ENCODE results near the gene RNF14.
"Not testable (repeated sequence)": the region's sequence is repeated elsewhere in the genome, so short reads cannot be mapped to it uniquely, and the experiment has no call there.

RNF14 gene, protein sequence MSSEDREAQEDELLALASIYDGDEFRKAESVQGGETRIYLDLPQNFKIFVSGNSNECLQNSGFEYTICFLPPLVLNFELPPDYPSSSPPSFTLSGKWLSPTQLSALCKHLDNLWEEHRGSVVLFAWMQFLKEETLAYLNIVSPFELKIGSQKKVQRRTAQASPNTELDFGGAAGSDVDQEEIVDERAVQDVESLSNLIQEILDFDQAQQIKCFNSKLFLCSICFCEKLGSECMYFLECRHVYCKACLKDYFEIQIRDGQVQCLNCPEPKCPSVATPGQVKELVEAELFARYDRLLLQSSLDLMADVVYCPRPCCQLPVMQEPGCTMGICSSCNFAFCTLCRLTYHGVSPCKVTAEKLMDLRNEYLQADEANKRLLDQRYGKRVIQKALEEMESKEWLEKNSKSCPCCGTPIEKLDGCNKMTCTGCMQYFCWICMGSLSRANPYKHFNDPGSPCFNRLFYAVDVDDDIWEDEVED

DNA sequence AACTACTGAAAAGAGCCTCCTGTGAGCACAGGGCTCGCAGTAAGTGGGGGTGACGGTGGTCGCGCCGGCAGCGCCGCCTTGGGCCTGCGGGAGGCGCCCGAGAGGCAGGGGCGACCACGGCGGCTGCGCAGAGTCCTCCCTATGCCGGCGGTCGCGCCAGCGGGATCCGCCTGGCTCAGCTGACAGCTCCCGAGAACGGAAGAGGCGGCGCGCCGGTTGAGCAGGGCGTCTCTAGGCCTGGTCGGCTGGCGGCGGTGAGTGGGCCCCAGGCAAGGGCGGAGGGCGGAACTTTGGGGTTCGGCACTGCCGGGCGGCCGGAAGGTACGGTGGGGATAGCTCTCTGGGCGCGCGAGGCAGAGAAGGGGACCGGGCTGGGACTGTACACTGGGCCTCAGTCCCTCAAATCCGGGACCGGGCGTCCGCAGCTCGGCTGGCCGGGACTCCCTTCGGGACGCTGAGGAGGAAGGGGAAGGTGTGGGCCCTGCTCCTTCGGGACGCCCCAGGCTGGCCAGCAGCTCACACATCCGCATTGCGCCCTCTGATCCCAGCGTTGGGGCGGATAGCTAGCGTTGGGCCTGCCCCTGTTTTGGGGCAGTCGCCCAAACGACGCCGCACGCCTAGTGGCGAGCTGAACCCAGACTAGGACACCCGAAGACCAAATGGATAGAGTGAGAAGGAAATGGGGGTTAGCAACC lies at the start of gene RNF14:
Gene RNF14 (plus strand): TSS at position 192 of the 695 bp plus-strand sequence. CDS start 4,484 bp downstream, outside the sequence.
- Histone ChIP-seq H3K36me3 (ENCODE audit: control insufficient read depth, low read depth, low read length) (peaks cover 3% of the 10 kb centered on the region), H3K9ac (ENCODE audit: low read length) (peak within 1 kb of the TSS; percentile 73), H3K4me1 (ENCODE audit: control insufficient read depth, low read depth, low read length) (peaks cover 18% of the 10 kb centered on the region), H3K9me3 (ENCODE audit: control insufficient read depth, low read depth, low read length) (no peaks in the 10 kb centered on the region), H3K27me3 (ENCODE audit: control insufficient read depth, insufficient read depth, low read length) (no peaks in the 10 kb centered on the region), H3K4me3 (ENCODE audit: low read length) (peak within 1 kb of the TSS; percentile 70), H3K27ac (ENCODE audit: low read length) (peak within 1 kb of the TSS; percentile 50)

DNA sequence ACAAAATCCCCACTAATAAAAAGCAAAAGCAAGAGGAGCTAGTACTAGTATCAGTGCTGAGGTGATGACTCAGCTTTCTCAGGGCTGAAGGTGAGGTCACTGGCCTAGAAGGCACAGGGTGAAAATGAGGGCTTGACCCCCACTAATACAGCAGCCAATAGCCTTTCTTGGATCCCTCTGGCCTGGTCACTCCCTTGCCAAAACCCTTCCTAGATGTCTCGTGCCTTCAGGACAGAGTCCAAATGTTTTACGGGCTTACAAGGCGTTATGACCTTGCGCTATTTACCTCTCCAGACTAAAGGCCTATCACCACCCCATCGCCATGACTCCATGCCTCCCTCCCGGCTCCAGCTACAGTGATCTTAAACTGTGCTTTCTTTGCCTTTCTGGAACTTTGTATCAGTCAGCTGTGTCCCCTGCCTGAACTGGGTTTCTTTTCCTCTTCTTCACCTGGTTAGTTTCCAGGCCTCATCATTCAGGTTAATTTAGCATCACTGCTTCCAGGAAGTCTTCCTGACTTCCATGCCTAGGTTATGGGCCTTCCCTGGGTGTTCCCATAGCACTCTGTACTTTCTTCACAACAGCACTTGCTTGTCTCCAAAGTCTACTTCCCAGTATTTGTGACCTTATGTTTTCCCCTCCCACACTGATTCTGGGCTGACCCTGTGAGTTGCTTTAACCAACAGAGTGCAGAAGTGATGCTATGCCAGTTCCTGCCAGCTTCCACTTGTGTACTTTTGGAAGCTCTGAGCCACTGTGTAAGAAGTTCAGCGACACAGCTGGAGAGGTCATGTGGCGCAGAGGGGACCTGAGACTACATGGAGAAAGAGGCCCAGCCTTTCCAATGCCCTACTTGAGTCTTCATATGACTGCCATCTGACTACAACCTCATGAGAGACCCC lies 49.4 kb upstream of the RNF14 start:
- Histone ChIP-seq H3K4me3 (ENCODE audit: low read length) (no peak overlapping the region), H3K9me3 (ENCODE audit: control insufficient read depth, low read depth, low read length) (no peaks in the 10 kb centered on the region), H3K4me1 (ENCODE audit: control insufficient read depth, low read depth, low read length) (peaks cover 10% of the 10 kb centered on the region), H3K36me3 (ENCODE audit: control insufficient read depth, low read depth, low read length) (no peaks in the 10 kb centered on the region), H3K27me3 (ENCODE audit: control insufficient read depth, insufficient read depth, low read length) (no peaks in the 10 kb centered on the region), H3K9ac (ENCODE audit: low read length) (no peak overlapping the region), H3K27ac (ENCODE audit: low read length) (no peak overlapping the region)

DNA sequence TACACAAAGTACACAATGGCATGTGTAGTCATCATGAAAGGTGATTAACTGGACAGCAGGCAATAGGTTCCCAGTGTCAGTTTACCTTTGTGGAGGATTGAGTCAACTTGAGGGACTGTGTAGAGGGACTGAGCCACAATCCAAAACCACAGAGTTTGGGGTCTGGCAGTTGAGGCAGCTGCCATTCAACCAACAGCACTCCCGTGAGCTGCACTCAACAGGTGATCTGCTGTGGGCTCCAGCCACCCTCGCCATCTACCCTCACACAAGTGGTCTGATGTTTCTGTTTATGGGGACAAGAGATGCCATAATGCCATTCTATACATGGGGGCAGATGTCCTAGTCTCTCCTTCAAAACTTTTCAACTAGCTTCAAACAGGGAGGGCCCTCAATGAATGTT lies 48.1 kb upstream of the RNF14 start:
- H3K36me3 ChIP-seq (ENCODE audit: control insufficient read depth, low read depth, low read length): peaks cover 3% of the 10 kb centered on the region

DNA sequence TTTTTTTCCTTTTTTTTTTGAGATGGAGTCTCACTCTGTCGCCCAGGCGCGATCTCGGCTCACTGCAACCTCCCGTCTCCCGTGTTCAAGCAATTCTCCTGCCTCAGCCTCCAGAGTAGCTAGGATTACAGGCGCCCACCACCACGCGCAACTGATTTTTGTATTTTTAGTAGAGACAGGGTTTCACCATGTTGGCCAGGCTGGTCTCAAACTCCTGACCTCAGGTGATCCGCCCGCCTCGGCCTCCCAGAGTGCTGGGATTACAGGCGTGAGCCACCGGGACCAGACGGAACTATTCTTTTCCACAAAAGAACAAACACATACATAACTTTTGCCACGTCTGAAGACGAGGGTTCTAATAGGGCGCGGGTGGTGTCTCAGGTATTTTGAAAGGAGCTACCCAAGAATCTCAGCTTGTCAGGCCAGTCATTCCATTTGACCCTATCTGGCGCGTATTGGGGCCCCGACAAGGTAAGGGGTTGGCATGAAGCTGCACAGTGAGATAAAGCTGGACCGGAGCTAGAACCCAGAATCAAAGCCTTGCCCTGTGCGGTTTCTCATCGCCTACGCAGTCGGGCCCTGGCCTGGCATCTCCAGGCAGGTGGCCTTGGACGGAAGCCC lies 46.0 kb upstream of the RNF14 start:
- not testable (repeated sequence) for H3K27me3 ChIP-seq (ENCODE audit: control insufficient read depth, insufficient read depth, low read length); H3K9me3 ChIP-seq (ENCODE audit: control insufficient read depth, low read depth, low read length); H3K4me1 ChIP-seq (ENCODE audit: control insufficient read depth, low read depth, low read length)
- peak overlapping the region; percentile 80 for H3K4me3 ChIP-seq (ENCODE audit: low read length)
- H3K27ac ChIP-seq (ENCODE audit: low read length): peak overlapping the region; percentile 8
- H3K36me3 ChIP-seq (ENCODE audit: control insufficient read depth, low read depth, low read length): peaks cover 21% of the 10 kb centered on the region
- H3K9ac ChIP-seq (ENCODE audit: low read length): peak overlapping the region; percentile 72

More for the DNA sequence above, 48.1 kb upstream of the RNF14 start:
- no peaks in the 10 kb centered on the region for H3K27me3 ChIP-seq (ENCODE audit: control insufficient read depth, insufficient read depth, low read length)
- H3K9me3 ChIP-seq (ENCODE audit: control insufficient read depth, low read depth, low read length): no peaks in the 10 kb centered on the region
- H3K4me3 ChIP-seq (ENCODE audit: low read length): no peak overlapping the region
- H3K27ac ChIP-seq (ENCODE audit: low read length): no peak overlapping the region
- peaks cover 9% of the 10 kb centered on the region for H3K4me1 ChIP-seq (ENCODE audit: control insufficient read depth, low read depth, low read length)
- H3K9ac ChIP-seq (ENCODE audit: low read length): no peak overlapping the region

DNA sequence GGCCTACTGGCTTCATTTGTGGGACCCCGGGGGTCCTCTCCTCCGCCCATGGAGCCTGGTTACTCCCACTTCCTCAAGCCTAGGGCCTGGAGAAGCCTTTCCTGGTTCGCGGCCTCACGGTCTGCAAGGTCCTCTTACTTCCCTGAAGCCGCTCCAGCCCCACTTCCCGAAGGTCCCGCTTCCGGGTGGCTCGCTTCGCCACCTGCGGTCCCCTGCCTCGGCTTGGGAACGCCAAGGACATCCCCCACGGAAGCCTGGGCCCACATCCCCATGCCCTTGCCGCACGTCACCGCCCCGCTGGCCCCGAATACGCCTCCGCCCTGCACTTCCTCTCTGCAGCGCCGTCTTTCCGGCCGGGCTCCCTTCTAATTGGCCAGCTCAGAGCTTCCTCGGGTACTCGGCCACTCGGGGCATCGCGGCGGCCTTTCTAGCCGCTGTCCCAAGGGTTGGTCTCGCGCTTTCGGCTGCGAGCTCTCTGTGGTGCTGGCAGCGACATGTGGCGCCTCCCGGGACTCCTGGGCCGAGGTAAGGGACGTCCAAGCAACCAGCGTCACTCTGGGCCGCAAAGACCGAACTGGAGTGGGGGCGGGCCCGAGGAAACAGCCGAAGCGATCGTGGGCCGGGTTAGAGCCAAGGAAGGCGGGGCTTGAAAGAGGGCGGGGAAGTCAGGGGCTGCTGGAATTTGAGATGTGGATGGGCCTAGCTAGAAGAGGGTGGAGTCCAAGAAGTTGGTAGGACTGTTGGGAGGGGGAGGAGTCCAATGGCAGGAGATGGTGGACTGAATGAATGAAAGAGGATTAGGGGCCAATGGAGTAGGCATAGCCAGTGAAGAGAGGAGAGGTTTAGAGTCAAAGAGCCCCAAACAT lies 45.2 kb upstream of the RNF14 start, which contains the start of gene DELE1:
Gene DELE1 (plus strand): TSS at position 424 of the 866 bp plus-strand sequence. CDS start 71 bp downstream, at position 495.
- peak within 1 kb of the TSS; percentile 72 for H3K9ac ChIP-seq (ENCODE audit: low read length)
- peaks cover 29% of the 10 kb centered on the region for H3K36me3 ChIP-seq (ENCODE audit: control insufficient read depth, low read depth, low read length)
- H3K4me3 ChIP-seq (ENCODE audit: low read length): peak within 1 kb of the TSS; percentile 80
- H3K27me3 ChIP-seq (ENCODE audit: control insufficient read depth, insufficient read depth, low read length): no peaks in the 10 kb centered on the region
- H3K27ac ChIP-seq (ENCODE audit: low read length): peak within 1 kb of the TSS; percentile 36
- H3K4me1 ChIP-seq (ENCODE audit: control insufficient read depth, low read depth, low read length): peaks cover 4% of the 10 kb centered on the region
- no peaks in the 10 kb centered on the region for H3K9me3 ChIP-seq (ENCODE audit: control insufficient read depth, low read depth, low read length)

DNA sequence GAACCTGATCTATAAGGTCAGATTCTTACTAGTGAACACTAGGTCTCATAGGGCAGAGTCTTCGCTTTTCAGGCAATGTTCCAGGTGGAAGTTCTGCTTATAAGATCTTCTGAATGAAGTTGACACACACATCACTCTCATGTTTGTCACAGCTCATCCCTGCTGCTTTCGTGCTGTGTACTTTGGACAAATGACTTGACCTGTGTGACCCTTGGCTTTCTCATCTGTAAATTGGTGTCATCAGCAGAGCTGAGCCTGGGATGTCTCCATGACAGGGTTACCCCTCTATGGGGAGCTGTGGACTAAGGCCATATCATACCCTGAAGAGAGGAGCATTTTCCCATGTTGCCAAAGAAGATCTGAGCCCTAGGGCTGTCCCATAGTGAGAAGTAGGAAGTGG lies 42.5 kb upstream of the RNF14 start:
- Histone ChIP-seq H3K9me3 (ENCODE audit: control insufficient read depth, low read depth, low read length) (no peaks in the 10 kb centered on the region), H3K36me3 (ENCODE audit: control insufficient read depth, low read depth, low read length) (peaks cover 54% of the 10 kb centered on the region), H3K9ac (ENCODE audit: low read length) (no peak overlapping the region), H3K27me3 (ENCODE audit: control insufficient read depth, insufficient read depth, low read length) (no peaks in the 10 kb centered on the region), H3K4me1 (ENCODE audit: control insufficient read depth, low read depth, low read length) (peaks cover 4% of the 10 kb centered on the region), H3K4me3 (ENCODE audit: low read length) (no peak overlapping the region), H3K27ac (ENCODE audit: low read length) (no peak overlapping the region)

DNA sequence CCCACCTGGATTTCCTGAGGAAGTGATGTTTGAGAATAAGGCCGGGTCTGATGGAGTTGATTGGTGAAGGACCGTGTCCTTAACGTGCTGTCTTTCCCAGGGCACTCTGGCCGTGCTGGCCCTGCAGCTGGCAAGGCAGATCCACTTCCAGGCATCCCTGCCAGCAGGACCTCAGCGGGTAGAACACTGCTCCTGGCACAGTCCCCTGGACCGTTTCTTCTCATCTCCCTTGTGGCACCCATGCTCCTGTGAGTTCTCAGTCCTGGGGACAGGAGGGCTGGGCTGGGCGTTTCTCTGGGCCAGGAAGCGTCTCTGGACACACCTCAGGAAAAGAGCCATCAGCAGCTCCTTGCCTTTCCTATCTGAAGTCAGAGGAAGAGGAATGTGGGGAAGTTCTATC lies 40.9 kb upstream of the RNF14 start:
- H3K36me3 ChIP-seq (ENCODE audit: control insufficient read depth, low read depth, low read length): peaks cover 65% of the 10 kb centered on the region
- no peak overlapping the region for H3K4me3 ChIP-seq (ENCODE audit: low read length)
- H3K4me1 ChIP-seq (ENCODE audit: control insufficient read depth, low read depth, low read length): peaks cover 4% of the 10 kb centered on the region
- H3K9me3 ChIP-seq (ENCODE audit: control insufficient read depth, low read depth, low read length): no peaks in the 10 kb centered on the region
- no peak overlapping the region for H3K27ac ChIP-seq (ENCODE audit: low read length)
- no peak overlapping the region for H3K9ac ChIP-seq (ENCODE audit: low read length)
- H3K27me3 ChIP-seq (ENCODE audit: control insufficient read depth, insufficient read depth, low read length): no peaks in the 10 kb centered on the region

DNA sequence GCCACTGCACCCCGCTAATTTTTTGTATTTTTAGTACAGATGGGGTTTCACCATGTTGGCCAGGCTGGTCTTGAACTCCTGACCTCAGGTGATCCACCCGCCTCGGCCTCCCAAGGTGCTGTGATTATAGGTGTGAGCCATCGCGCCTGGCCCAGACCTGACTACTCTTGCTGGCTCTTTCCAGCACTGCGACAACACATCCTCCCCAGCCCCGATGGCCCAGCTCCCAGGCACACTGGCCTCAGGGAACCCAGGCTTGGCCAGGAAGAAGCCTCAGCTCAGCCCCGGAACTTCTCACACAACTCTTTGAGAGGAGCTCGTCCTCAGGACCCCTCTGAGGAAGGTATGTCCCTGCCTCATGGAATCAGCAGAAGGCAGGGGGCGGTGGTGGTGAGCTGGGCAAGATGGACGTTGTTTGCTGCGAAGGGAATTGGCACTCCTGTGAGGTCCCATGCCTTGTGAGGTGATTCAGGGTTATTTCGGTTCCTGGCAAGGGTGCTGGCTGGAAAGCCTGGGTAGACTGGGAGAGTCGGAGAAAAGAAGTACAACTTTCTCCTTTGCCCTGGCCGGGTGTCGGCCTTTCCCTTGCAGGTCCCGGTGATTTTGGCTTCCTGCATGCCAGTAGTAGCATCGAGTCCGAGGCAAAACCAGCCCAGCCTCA lies 39.4 kb upstream of the RNF14 start:
- Histone ChIP-seq H3K36me3 (ENCODE audit: control insufficient read depth, low read depth, low read length) (peaks cover 78% of the 10 kb centered on the region), H3K4me1 (ENCODE audit: control insufficient read depth, low read depth, low read length) (no peaks in the 10 kb centered on the region), H3K4me3 (ENCODE audit: low read length) (no peak overlapping the region), H3K27me3 (ENCODE audit: control insufficient read depth, insufficient read depth, low read length) (no peaks in the 10 kb centered on the region), H3K27ac (ENCODE audit: low read length) (no peak overlapping the region), H3K9ac (ENCODE audit: low read length) (no peak overlapping the region), H3K9me3 (ENCODE audit: control insufficient read depth, low read depth, low read length) (no peaks in the 10 kb centered on the region)

DNA sequence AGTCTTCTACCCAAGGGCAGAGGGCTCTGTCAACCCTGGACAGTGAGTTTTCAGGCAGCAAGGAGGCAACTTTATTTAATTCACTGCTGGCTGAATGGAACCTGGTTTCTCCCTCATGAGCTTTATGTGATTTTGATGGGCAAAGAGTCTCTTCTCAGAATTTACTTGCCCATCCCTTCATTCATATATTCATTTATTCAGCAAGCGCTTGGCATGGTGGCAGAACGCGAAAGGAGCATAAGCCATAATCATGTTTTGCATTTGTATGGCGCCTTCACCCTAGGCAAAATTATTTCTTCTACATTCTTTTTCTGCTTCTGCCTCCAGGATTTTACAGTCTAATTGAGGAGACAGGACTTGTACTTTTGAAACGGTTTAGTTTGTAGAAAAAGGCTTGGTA lies 37.2 kb upstream of the RNF14 start:
- H3K9ac ChIP-seq (ENCODE audit: low read length): no peak overlapping the region
- no peak overlapping the region for H3K4me3 ChIP-seq (ENCODE audit: low read length)
- peaks cover 90% of the 10 kb centered on the region for H3K36me3 ChIP-seq (ENCODE audit: control insufficient read depth, low read depth, low read length)
- H3K27me3 ChIP-seq (ENCODE audit: control insufficient read depth, insufficient read depth, low read length): no peaks in the 10 kb centered on the region
- no peaks in the 10 kb centered on the region for H3K9me3 ChIP-seq (ENCODE audit: control insufficient read depth, low read depth, low read length)
- H3K27ac ChIP-seq (ENCODE audit: low read length): no peak overlapping the region
- H3K4me1 ChIP-seq (ENCODE audit: control insufficient read depth, low read depth, low read length): no peaks in the 10 kb centered on the region

DNA sequence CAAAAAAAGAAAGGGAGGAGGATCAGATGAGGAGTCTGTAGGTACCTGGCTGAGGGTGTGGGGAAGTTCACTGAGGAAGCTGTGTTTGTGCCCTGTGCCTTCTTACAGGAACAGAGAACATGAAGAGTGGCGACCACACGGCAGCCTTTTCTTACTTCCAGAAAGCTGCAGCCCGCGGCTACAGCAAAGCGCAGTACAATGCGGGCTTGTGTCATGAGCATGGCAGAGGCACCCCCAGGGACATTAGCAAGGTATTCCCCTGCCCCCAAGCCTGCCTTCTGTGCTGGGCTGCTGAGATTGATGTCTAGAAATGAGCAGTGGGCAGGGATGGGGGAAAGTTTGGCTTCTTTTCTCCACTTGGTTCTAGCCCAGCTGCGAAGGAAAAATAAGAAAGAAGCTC lies 35.8 kb upstream of the RNF14 start:
- Histone ChIP-seq H3K27me3 (ENCODE audit: control insufficient read depth, insufficient read depth, low read length) (no peaks in the 10 kb centered on the region), H3K36me3 (ENCODE audit: control insufficient read depth, low read depth, low read length) (peaks cover 86% of the 10 kb centered on the region)

More for the DNA sequence above, 35.8 kb upstream of the RNF14 start:
- Histone ChIP-seq H3K9ac (ENCODE audit: low read length) (no peak overlapping the region), H3K27ac (ENCODE audit: low read length) (no peak overlapping the region), H3K4me1 (ENCODE audit: control insufficient read depth, low read depth, low read length) (no peaks in the 10 kb centered on the region), H3K9me3 (ENCODE audit: control insufficient read depth, low read depth, low read length) (no peaks in the 10 kb centered on the region), H3K4me3 (ENCODE audit: low read length) (no peak overlapping the region)
